HG03439 (cell line): ENCODE measurements around the gene DDX10.
"Not testable (repeated sequence)": the region's sequence is repeated elsewhere in the genome, so short reads cannot be mapped to it uniquely, and the experiment has no call there.

Experiments used
- ATAC-seq: cut with Tn5 transposase; IDR thresholded peaks from one replicate; pipeline ENCODE4 v1.9.1; 2021; ENCODE audit warnings: mild to moderate bottlenecking, moderate library complexity; ENCODE audit not compliant: unreplicated experiment

DDX10 gene

DNA sequence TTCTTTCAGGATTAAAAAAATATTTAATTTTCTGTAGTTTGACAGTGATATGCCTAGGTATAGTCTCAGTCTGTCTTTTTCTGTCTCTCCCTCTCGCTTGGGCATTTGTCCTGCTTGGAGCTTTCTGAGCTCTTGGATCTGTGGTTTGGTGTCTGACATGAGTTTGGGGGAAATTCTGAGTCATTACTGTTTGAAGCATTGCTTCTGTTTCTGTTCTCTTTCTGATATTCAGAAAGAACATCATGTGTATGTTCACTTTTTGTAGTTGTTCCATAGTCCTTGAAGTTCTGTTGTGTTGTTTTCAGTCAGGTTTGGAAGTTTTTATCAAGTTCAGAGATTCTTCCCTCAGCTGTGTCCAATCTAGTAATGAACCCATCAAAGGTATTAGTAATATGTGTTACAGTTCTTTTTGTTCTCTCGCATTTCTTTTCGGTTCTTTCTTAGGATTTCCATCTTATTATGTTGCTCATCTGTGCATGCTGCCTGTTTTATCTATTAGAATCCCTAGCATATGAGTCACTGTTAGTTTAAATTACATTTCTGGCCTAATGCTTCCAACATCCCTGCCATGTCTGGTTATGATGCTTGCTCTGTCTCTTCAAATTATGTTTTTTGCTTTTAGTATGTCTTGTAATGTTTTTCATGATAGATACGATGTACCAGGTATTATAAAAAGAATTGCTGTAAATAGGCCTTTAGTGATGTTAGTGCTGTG lies 48.4 kb downstream of the DDX10 start:
- no peak for ATAC-seq

DNA sequence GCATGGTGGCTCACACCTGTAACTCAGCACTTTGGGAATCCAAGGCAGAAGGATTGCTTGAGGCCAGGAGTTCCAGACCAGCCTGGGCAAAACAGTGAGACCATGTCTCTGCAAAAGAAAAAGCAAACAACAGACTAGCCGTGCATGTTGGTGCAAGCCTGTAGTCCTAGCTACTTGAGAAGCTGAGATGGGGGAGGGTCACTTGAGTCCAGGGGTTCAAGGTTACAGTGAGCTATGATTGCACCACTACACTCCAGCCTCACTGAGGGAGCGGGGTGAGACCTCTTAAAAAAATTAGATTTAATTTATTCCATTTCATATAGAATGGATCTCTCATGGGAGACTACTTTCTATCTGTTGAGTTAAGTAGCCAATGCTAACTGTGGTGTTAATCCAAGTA lies 50.4 kb downstream of the DDX10 start:
- no peak for ATAC-seq

DNA sequence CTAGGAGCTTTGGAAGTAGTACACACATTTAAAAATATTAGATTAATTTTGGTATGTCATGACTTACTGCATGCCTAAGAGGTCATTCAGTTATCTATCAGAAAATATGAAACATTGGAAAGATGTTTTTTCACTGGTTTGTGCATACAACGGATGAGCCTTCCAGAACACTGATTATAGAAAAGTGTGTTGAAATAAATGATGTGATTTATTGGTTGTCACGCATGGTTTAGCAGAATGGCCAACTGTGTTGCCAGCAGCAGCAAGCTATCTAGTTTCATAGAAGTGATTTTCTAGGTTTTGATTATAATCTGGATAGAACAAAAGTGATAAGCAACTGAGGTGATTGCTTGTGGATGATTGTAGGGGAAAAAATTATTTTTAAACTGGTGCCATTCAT lies 53.6 kb downstream of the DDX10 start:
- no peak for ATAC-seq

DNA sequence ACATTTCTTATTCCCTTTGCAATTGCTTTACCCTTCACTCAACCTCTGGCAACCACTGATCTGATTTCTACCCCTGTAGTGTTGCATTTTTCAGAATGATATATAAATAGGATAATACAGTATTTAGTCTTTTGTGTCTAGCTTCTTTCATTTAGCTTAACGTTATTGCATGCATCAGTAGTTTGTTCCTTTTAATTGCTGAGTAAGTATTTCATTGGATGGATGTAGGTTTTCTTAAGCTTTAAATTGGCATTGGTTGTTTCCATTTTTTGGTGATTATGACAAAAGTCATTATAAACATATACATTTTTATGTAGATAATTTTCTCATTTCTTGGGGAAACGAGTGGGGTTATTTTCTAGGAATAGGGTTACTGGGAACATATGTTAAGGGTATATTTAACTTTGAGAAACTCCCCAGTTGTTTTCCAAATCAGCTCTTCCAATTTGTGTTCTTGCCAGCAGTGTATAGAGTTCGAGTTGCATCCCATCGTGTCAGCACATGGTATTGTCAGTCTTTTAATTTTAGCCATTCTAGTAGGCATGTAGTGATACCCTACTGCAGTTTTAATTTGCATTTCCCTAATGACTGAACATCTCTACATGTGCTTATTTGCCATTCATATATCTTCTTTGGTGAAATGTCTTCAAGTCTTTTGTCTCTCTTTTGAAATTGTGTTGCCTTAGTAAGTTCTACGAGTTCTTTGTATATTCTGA lies 60.3 kb downstream of the DDX10 start:
- ATAC-seq, result no peak

DNA sequence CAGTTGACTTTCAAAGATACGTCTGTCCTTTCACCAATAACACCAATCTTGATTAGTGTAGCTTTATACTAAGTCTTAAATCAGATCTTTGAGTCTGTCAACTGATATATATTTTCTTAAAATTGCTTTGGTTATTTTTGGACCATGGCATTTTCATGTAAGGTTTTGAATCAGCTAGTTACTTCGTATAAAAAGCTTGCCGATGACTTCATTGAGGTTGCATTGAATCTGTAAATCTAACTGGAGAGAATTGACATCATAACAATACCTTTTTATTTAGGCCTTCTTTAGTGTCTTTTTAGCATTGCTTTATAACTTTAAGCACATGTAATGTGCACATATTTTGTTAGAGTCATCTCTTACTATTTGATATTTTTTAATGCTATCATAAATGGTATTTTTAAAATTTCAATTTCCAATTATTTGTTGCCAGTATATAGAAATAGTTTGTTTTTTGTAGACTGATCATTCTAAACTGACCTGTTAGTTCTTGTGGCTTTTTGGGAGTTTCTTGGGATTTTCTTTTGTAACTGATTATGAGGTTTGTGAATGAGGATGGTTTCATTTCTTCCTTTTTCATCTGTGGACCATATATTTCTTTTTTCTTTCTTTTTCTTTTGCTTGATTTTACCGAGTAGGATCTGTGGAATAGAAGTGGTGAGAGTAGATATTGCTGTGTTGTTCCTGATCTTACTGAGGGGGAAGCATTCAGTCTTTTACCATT lies 61.4 kb downstream of the DDX10 start:
- no peak for ATAC-seq

DNA sequence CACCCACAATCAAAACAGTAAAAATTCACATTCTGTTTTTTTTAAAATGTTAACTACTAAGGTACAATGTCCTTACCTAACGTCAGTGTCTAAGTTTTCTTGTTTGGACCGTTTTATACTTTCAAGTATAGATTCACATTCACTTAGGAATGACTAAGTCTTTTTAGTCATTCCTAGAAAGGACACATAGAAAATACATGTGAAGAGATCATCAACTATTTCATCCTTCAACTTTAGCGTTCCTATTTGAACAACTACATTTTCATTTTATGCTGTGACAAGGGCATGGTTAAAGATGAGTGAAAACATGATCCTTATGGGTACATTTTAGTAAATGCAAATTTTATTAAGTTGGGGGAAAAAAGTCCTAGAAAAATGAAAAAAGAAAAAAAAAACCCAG lies 62.8 kb downstream of the DDX10 start:
- ATAC-seq, result peak; percentile 38

DNA sequence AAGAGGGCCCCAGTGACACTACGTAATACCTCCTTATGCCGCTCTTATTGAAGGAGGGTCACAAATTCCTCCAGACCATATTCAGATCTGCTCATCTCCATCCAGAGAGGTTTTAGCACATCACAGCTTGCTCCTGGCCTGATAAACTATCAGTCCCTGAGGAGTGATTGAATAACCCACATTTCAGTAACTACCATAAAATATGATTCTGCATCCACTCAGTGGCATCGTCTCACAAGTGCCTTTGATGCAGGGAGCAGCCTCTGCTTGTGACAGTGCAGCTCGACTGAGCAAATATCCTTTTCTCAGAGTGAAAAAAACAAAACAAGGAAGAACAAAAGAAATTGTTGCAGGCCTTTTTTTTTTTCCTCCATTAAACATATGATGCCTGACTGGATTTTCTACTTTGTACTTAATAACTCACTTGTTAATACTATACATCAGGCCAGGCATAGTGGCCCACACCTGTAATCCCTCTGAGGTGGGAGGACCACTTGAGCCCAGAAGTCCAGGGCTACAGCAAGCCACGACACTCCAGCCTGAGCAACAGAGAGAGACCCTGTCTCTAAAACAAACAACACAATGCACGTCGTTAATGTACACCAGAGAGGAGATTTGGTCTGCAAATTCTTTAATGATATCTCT lies 64.5 kb downstream of the DDX10 start:
- no peak for ATAC-seq

DNA sequence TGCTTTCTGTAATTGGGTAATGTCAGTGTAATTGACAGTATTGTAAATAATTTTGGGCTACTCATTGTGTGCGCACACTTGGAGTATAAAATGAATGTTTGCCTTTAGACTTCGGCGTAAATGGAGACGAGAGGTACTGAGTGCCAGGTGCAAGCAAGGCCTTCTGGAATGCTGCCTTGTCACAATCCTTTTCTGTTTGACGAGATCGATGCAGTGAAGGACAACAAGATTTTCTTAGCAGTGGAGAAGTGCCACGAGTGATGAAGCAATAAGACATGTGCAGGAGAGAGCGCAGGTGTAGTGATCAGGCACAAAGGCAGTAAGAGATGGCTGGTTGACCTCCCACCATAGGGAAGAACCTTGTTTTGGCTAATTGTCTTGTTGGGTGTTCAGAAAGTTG lies 67.5 kb downstream of the DDX10 start:
- no peak for ATAC-seq

DNA sequence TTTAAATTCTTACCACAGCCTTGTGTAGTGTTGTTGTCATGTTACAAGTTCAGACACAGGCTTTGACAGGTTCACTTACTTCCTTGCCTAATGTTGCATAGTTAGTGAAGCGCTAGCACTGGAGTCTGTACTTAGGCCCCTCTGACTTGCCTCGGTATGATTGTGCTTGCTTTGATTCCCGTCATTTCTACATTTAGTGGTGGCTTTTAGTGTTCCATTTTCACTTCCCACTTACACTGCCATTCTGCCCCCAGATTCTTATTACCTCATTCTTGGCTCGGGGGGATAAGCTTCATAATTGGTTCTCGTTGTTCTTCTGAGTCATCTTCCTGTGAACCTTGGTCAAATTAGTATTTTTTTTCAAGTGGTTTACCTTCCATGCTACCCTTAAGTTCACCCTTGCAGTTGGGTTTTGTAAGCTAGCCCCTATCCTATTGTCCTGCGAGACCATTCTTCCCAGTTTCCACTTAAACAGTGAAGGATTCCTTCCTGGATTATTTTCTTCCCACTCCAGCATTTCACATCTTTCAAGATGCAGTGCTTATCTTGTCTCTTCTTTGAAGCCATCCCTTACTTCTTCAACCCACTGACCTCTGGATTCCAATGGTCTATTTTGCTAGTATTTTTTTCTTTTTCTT lies 68.7 kb downstream of the DDX10 start:
- peak; percentile 87 for ATAC-seq

DNA sequence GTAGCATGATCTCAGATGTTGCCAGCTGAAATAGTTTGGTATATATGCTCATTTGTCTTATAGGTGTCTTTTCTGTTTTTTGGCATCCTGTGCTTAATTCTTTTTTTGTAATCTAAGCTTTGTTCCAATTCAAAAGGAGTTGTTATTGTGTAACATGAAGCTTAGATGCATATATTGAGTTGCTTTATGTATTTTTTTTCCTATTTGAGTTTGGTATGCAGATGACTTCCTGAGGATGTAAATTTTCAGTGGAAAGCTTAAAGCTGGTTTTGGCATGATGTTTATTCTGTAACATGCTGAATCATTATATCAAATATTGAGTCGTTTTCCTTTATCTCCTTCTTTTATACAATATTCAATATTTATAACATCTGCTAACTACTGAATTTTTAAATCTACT lies 69.4 kb downstream of the DDX10 start:
- ATAC-seq, result no peak

DNA sequence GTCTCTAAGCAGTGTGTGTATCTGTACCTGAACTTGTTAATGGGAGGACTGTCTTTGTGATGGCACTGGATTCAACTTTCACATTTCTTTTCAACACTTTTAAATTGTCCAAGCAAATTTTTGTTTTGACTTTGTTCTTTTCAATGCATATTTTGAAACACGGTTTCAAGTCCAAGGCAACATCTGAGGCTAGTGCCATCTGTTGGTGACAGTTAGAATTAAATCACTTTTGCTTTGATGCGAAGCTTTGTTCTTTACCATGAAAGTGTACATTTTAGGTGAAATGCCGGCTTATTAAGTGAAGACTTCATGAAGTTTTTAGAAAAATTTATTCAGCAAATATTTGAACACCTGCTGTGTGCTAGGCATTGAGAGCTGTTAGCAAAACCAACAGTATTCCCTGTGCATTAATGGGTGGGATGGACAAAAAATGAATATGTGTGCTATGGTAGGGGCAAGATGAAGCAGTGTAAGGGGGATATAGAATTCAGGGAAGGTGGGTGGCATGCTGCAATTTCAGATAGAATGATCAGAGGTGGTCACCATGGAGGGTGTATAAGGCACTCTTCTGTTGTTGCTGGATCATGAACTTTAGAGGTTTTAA lies 70.2 kb downstream of the DDX10 start:
- ATAC-seq, result no peak

DNA sequence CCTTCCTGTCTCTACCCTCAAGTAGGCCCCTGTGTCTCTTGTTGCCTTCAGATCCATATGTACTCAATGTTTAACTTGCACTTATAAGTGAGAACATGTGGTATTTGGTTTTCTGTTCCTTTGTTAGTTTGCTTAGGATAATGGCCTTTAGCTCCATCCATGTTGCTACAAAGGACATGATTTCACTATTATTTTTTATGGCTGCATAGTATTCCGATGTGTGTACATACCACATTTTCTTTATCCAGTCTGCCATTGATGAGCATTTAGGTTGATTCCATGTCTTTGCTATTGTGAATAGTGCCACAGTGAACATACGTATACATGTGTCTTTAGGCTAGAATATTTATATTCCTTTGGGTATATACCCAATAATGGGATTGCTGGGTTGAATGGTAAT lies 75.3 kb downstream of the DDX10 start:
- ATAC-seq, result not testable (repeated sequence)

DNA sequence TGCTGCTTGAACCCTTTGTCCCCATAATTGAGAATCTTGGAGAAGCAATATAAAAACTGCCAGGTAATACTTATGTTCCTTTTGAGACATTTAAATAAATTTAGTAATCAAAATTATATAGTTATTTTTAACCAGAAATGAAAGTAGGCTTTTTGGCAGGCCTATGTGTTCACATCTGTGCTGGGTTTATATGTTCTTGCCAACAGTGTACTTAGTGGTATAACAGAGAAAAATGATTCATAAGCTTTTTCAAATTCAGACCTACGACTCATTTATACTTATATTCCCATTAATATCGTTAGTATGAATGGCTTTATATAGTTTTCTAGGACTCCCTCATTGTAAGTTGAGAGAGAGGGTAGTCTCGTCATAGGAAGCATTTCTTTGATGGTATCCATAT lies 79.0 kb downstream of the DDX10 start:
- no peak for ATAC-seq

DNA sequence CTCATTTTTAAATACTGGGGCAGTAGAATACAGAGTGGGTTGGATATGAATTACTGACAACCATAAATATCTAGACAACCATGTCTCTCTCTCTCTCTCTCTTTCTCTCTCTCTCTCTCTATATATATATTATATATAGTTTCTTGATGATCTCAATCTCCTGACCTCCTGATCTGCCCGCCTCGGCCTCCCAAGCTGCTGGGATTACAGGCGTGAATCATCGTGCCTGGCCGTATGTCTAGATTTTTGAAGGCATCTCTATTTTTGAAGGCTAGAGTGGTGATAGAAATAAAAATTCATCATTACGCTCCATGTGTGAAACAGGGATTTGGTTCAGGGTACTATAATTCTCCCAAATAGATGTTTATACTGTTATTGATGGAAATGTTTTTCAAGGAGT lies 84.1 kb downstream of the DDX10 start:
- no peak for ATAC-seq

DNA sequence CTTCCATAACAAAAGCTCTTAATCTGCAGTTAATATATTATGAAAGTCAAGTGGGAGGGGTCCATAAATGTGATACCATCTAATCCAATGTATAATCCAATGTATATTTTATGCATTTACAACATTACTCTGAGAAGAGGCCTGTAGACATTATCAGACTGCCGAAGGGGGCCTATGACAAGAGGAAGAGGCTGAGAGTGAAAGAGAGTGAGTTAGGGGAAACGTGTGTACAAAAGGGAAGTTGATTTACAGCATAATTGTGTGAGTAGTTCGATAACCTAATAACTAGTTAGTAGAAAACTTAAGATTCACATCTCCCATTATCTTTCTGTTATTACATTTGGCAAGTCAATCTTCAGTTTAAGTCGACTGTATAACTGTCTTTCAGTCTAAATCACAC lies 86.6 kb downstream of the DDX10 start:
- no peak for ATAC-seq

DNA sequence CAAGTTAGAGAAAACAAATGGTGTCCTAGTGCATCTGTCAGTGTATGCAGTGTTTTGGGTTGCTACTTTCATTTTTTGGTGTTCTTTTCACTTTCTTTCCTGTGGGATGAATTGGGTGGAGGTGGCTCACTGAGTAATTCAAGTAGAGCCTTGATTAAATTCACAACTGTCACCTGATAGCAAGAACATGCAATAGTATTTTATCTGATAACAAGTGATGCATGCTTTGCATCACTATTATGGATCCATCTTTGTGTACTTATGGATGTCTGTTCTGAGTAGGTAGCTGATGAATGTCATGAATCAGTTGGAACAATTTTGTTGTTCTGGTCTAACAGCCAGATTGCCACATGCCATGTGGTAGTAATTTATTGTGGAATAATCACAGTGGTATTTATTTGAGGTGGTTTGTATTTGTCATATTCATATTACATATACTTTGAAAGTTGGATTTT lies 87.5 kb downstream of the DDX10 start:
- ATAC-seq, result no peak

DNA sequence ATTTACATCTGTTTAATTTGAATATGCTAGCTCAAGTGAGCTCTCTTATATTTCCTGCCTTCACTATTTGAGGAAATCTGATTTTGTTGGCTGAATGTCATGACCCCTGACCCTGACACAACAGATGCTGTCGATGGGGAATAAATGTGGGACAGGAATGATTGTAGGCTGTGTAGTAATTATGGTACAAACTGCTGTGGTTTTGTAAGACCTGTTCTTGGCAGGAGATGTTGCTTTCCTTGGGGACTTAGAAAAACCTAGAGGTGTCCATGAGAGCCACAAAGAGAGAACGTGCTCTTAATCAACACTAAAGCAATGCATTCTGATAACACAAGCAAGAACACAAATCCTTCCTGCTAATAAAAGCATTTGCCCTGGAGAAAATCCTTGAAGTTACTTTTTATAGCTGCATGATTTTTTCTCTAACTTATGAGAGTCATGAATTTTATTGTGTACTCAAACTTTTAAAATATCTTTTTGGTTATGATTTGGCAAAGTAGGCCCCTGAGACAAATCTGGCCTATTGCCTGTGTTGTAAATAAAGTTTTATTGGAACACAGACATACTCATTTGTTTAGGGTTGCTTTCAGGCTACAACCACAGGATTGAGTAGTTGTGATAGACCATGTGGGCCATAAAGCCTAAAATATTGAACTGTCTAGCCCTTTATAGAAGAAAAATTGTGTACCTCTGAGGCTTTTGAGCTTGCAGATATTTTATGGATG lies 90.2 kb downstream of the DDX10 start:
- no peak for ATAC-seq

DNA sequence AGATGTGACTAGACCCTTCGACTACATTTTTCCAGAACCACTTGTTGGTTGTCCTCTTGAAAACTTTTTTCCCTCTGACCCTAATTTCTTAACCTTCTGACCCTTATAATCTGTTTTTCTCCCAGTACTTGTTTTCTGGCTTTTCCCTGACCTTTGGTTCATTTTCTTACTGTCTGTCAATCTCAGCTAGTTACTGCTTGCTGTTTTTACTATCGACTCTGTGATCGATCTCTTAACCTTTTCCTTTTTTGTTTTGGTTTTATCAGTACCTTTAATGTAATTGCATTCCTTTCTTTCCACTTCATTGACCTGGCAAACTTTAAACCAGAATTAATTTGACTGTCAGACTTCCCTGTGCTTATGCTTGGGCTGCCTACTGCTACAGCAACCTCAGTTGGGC lies 92.8 kb downstream of the DDX10 start:
- no peak for ATAC-seq

DNA sequence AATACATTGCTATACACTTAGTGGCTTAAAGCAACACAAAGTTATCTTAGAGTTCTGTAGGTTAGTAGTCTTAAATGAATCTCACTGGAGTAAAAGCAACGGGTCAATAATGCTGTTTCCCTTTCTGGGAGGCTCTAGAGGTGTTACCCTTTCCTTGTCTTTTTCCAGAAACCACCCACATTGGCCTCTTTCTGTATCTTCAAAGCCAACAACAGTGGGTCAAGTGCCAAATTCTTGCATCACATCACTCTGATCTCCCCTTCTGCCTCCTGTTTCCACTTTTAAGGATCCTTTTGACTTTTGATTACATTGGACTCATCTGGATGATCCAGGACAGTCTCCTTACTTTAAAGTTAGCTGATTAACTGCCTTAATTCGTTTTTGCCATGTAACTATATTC lies 93.6 kb downstream of the DDX10 start:
- ATAC-seq, result no peak

DNA sequence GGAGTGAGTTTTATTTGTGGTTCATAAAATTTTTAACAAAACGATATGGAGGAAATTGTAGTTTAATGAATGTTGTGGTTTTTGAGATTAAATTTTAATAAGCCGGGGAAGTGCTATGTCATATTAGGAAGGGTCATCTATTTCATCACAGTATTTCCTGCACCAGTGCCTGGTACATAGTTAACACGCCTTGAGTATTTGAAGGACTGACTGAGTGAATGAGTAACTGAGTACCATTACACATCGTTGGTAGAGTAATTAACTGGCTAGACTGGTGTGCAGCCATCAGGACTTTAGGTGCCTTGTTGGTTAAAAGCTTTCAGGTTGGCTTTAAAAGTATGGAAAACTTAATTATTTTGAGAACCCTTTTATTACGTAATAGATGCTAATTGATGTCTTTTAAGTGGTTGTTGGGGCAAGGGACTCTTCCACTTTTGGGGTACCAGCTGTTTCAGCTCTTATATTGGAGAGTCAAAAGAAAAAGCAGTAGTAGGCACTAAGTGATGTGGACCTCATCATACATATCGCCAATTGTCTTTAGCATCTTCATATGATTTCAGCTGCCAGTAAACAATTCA lies 101.8 kb downstream of the DDX10 start:
- no peak for ATAC-seq
